NCI-H748 treated with DMSO at 0.1 percent for 48 hours (cell line): ENCODE data around the gene MAST1.
"Not testable (repeated sequence)": the region's sequence is repeated elsewhere in the genome, so short reads cannot be mapped to it uniquely, and the experiment has no call there.

Experiments used
- DNase-seq: peaks from one replicate; lab custom pipeline; 2025; lab: John Stamatoyannopoulos, UW

MAST1 gene

GRCh38 chr19:12896460-12896859 is 58.1 kb downstream of the MAST1 start:
- no peak for DNase-seq

- DNase-seq: no peak
These were observed 61.7 kb downstream of the MAST1 start for GRCh38 chr19:12899891-12900518.

DNA sequence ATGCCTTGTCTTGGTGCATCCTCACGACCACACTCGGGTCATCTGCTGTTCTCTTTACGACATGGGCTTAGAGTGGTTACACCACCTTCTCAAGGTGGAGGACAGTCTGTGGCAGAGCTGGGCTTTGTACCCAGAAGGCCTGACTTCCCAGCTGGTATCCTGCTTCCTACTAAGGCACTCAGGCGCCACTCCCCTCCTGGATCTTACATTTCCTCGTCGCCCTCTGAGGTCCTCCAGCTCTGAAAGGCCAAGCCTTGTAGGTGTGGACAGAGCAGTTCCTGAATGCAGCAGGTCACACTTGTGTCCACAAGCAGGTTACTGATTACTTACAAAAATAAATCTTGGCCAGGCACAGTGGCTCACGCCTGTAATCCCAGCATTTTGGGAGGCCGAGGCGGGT is 68.9 kb downstream of the MAST1 start:
- no peak for DNase-seq

- peak; percentile 72 for DNase-seq
These were observed 74.3 kb downstream of the MAST1 start for GRCh38 chr19:12912571-12912970.

GRCh38 chr19:12913011-12913561 is 74.8 kb downstream of the MAST1 start:
- peak; percentile 94 for DNase-seq

DNA sequence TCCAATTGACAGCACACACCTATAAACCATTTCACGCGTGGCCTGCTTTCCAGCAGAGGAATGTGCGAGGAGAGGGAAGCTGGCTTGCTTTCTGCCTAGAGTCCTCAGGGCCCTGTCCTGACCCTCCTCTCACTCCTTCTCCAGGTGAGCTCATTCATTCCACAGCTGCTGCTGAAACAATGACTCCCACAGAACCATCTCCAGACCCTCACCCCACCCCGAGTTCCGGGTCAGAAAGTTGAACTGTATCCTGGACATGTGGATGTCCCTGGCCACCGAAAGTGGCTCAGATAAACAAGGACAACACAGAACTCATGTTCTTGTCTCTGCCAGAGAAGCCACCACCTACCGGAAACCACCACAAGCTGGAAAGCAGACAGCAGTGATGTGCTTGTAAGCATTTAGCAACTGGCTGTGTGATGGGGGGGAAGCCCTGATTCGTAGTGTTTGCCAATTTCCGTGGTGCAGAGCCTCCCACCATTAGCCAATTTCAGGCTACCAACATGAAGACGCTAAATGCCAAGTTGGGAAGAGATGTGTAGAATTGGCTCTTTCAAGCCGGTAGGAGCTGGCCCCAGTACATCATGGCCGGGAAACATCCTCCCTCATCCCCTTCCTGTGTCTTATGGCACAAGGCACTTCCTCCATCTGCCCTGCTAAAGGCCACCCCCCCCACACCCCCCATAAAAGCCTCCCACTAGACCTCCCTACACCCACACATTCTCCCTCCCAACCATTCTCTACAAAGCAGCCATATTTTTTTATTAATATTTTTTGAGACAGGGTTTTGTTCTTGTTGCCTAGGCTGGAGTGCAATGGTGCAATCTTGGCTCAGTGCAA is 75.8 kb downstream of the MAST1 start:
- no peak for DNase-seq

DNA sequence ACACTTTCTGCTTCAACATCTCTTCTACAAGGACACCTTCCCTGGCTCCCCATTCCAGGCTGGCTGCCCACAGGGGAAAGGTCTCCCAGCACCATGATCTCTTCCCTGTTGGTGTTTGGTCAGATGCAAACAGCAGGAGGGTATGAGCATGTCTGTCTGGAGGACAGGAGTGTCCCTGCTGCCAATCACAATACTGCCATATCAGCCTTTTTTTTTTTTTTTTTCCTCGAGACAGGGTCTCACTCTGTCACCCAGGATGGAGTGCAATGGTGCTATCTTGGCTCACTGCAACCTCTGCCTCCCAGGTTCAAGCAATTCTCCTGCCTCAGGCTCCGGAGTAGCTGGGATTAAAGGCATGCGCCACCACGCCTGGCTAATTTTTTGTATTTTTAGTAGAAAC is 77.5 kb downstream of the MAST1 start:
- DNase-seq: not testable (repeated sequence)

- no peak for DNase-seq
These were observed 79.9 kb downstream of the MAST1 start for GRCh38 chr19:12918253-12918652.

GRCh38 chr19:12921047-12921446 is 82.7 kb downstream of the MAST1 start:
- no peak for DNase-seq

GRCh38 chr19:12922959-12923358 is 84.6 kb downstream of the MAST1 start:
- no peak for DNase-seq
